GM12801 (cell line): Measurements from ENCODE around the gene CCDC178.

Source experiments
- CTCF ChIP-seq: IDR thresholded peaks from one replicate; pipeline ENCODE4 v1.5.1; 2011; ENCODE audit warnings: control low read depth; ENCODE audit not compliant: insufficient read length; ENCODE audit errors: extremely low read depth

Gene CCDC178

GRCh38 chr18:32980896-32981295 is 459.6 kb downstream of the CCDC178 start:
- no peak for TF ChIP-seq CTCF

GRCh38 chr18:32975501-32975900 is 465.0 kb downstream of the CCDC178 start:
- no peak for TF ChIP-seq CTCF

- no peak for TF ChIP-seq CTCF
Observed at GRCh38 chr18:32975163-32975436, 465.4 kb downstream of the CCDC178 start.

GRCh38 chr18:32974421-32975162 is 465.9 kb downstream of the CCDC178 start:
- no peak for TF ChIP-seq CTCF

GRCh38 chr18:32968248-32968647 is 472.3 kb downstream of the CCDC178 start:
- no peak for TF ChIP-seq CTCF

- no peak for TF ChIP-seq CTCF
Observed at GRCh38 chr18:32966141-32966540, 474.4 kb downstream of the CCDC178 start.

- no peak for TF ChIP-seq CTCF
Observed at GRCh38 chr18:32961538-32961937, 479.0 kb downstream of the CCDC178 start.
